GM10266 (cell line): ENCODE data around the gene IFIT5.

Experiments
- DNase-seq: peaks from one replicate; pipeline ENCODE4 v3.0.0; 2012; ENCODE audit errors: extremely low spot score
- CTCF ChIP-seq: IDR thresholded peaks from 2 replicates; pipeline ENCODE4 v1.5.1; 2012; ENCODE audit warnings: mild to moderate bottlenecking, low read depth; ENCODE audit not compliant: control insufficient read depth, insufficient read depth; ENCODE audit errors: missing control alignments

Gene IFIT5

GRCh38 chr10:89373916-89374711, 40.3 kb upstream of the IFIT5 start:
- no peak for TF ChIP-seq CTCF
- DNase-seq = no peak

- no peak for TF ChIP-seq CTCF
- DNase-seq = no peak
Measured at GRCh38 chr10:89374713-89375141, 39.6 kb upstream of the IFIT5 start.

GRCh38 chr10:89377705-89378637, 36.4 kb upstream of the IFIT5 start, which contains the start of gene IFIT1B:
Gene IFIT1B, plus strand, starts transcription at chr10:89378056. Its CDS starts 80 bp downstream, at chr10:89378136.
- TF ChIP-seq CTCF = no peak
- no peak for DNase-seq

- DNase-seq = no peak
- no peak for TF ChIP-seq CTCF
Measured at GRCh38 chr10:89379103-89379502, 35.3 kb upstream of the IFIT5 start.

GRCh38 chr10:89382757-89383156, 31.6 kb upstream of the IFIT5 start:
- no peak for TF ChIP-seq CTCF
- DNase-seq = no peak

- DNase-seq = no peak
- no peak for TF ChIP-seq CTCF
Measured at GRCh38 chr10:89384474-89385340, 29.7 kb upstream of the IFIT5 start.
